ENCODE data around the gene GALNT12.

DNA sequence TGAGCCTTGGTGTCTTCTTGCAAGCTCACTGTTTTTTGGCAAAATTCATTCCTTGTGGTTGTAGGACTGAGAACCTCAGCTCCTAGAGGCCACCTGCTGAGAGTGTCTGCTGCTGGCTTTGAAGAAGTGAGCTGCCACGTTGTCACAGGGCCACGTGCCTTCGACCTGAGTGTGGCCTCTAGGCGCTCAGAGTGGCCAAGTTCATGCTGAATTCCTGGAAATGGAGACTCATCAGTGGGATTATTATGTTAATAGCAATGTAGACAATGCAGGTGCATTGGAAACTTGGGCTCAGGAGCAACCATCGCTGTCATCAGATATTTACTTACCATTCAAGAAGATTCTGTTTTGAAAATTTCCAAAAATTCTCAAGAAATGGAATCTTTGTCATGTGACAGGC is 52.5 kb downstream of the GALNT12 start:
- TF ChIP-seq, protein P1, sequence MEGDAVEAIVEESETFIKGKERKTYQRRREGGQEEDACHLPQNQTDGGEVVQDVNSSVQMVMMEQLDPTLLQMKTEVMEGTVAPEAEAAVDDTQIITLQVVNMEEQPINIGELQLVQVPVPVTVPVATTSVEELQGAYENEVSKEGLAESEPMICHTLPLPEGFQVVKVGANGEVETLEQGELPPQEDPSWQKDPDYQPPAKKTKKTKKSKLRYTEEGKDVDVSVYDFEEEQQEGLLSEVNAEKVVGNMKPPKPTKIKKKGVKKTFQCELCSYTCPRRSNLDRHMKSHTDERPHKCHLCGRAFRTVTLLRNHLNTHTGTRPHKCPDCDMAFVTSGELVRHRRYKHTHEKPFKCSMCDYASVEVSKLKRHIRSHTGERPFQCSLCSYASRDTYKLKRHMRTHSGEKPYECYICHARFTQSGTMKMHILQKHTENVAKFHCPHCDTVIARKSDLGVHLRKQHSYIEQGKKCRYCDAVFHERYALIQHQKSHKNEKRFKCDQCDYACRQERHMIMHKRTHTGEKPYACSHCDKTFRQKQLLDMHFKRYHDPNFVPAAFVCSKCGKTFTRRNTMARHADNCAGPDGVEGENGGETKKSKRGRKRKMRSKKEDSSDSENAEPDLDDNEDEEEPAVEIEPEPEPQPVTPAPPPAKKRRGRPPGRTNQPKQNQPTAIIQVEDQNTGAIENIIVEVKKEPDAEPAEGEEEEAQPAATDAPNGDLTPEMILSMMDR (IDR thresholded peaks at IDR 0.05 in 4 of 5, conservative IDR thresholded peaks at IDR 0.05 in 1 of 5): no peak
- TF ChIP-seq POLR2A (IDR thresholded peaks at IDR 0.05): no peak

All from gastrocnemius medialis (tissue), 4 donors.